Karpas-422 (cell line): Measurements from ENCODE around the gene MOCS1. TPM values are rescaled to one million over a fixed set of nuclear protein-coding genes. Genes with fewer than 3 reads are reported as not detected.

Experiments
- DNase-seq: peaks from one replicate; pipeline ENCODE4 v3.0.0-alpha.2; 2015
- H2AFZ ChIP-seq: fragments of 200-600 bp; sonication (generic); 2 replicates; pipeline ENCODE4 v1.6.1; 2014; ENCODE audit warnings: antibody characterized with exemption, low read length, mixed read lengths
- H3K27ac ChIP-seq: fragments of 200-600 bp; sonication (generic); 2 replicates; pipeline ENCODE4 v1.5.1; 2014; ENCODE audit warnings: mild to moderate bottlenecking, low read length, moderate library complexity
- H3K27me3 ChIP-seq: fragments of 200-600 bp; sonication (generic); 2 replicates; pipeline ENCODE4 v1.6.1; 2014; ENCODE audit warnings: low read length, mixed read lengths
- H3K36me3 ChIP-seq: fragments of 200-600 bp; sonication (generic); 2 replicates; pipeline ENCODE4 v1.6.1; 2014; ENCODE audit warnings: low read length, mixed read lengths; ENCODE audit not compliant: insufficient read depth
- H3K4me1 ChIP-seq: fragments of 200-600 bp; sonication (generic); 2 replicates; pipeline ENCODE4 v1.6.1; 2014; ENCODE audit warnings: mild to moderate bottlenecking, low read length, mixed read lengths
- H3K4me2 ChIP-seq: fragments of 200-600 bp; sonication (generic); 2 replicates; pipeline ENCODE4 v1.6.1; 2014; ENCODE audit warnings: low read length, low read depth, mild to moderate bottlenecking; ENCODE audit not compliant: poor library complexity, severe bottlenecking
- H3K4me3 ChIP-seq: fragments of 200-600 bp; sonication (generic); 2 replicates; pipeline ENCODE4 v1.5.1; 2014; ENCODE audit warnings: mild to moderate bottlenecking, antibody characterized with exemption, low read length, mixed read lengths
- H3K79me2 ChIP-seq: fragments of 200-600 bp; sonication (generic); 2 replicates; pipeline ENCODE4 v1.6.1; 2014; ENCODE audit warnings: mild to moderate bottlenecking, low read length, mixed read lengths
- H3K9ac ChIP-seq: fragments of 200-600 bp; sonication (generic); 2 replicates; pipeline ENCODE4 v1.6.0; 2014; ENCODE audit warnings: low read length
- H3K9me2 ChIP-seq: fragments of 200-600 bp; sonication (generic), shearing (Covaris generic); replicated peaks from 2 replicates; pipeline ENCODE4 v1.6.0; 2014; ENCODE audit warnings: mild to moderate bottlenecking, low read length, moderate library complexity; ENCODE audit not compliant: insufficient read depth
- H3K9me3 ChIP-seq: fragments of 300-700, 200-600 bp; sonication (generic); 2 replicates; pipeline ENCODE4 v1.6.1; 2014; ENCODE audit warnings: low read length, mixed read lengths
- H4K20me1 ChIP-seq: fragments of 200-600 bp; sonication (generic); 2 replicates; pipeline ENCODE4 v1.6.1; 2014; ENCODE audit warnings: mild to moderate bottlenecking, antibody characterized with exemption, low read length, low read depth; ENCODE audit not compliant: insufficient read depth
- total RNA-seq: library from RNA; depleted of rRNA; stranded (reverse); fragments of >200 nt; shearing (Covaris generic); gene quantifications from 2 replicates; pipeline ENCODE4 v1.2.3, GENCODE V29; 2014; ENCODE audit warnings: low replicate concordance

Gene MOCS1
- total RNA-seq, 1 experiment from 2014 or later, result not detected

GRCh38 chr6:39917329-39917728 lies 16.9 kb downstream of the MOCS1 start:
- H3K9ac ChIP-seq, result no peak overlapping the region
- no peaks in the 10 kb centered on the region for H3K79me2 ChIP-seq
- no peaks in the 10 kb centered on the region for H3K4me1 ChIP-seq
- no peaks in the 10 kb centered on the region for H3K9me3 ChIP-seq
- no peak for DNase-seq
- no peak overlapping the region for H3K27ac ChIP-seq
- H2AFZ ChIP-seq, result no peak overlapping the region
- no peak overlapping the region for H3K4me3 ChIP-seq
- H3K9me2 ChIP-seq, result no peaks in the 10 kb centered on the region
- no peaks in the 10 kb centered on the region for H4K20me1 ChIP-seq
- H3K27me3 ChIP-seq, result no peaks in the 10 kb centered on the region
- H3K4me2 ChIP-seq, result no peak overlapping the region
- H3K36me3 ChIP-seq, result no peaks in the 10 kb centered on the region

GRCh38 chr6:39915866-39916265 lies 18.4 kb downstream of the MOCS1 start:
- Histone ChIP-seq H3K79me2 (no peaks in the 10 kb centered on the region), H3K4me3 (no peak overlapping the region), H3K4me1 (no peaks in the 10 kb centered on the region), H4K20me1 (no peaks in the 10 kb centered on the region), H3K9ac (no peak overlapping the region), H3K4me2 (no peak overlapping the region), H2AFZ (no peak overlapping the region), H3K27me3 (no peaks in the 10 kb centered on the region), H3K36me3 (no peaks in the 10 kb centered on the region), H3K9me2 (no peaks in the 10 kb centered on the region), H3K27ac (no peak overlapping the region), H3K9me3 (no peaks in the 10 kb centered on the region)
- no peak for DNase-seq

GRCh38 chr6:39914239-39914638 lies 20.0 kb downstream of the MOCS1 start:
- no peak overlapping the region for H3K27ac ChIP-seq
- no peak overlapping the region for H3K4me3 ChIP-seq
- no peaks in the 10 kb centered on the region for H4K20me1 ChIP-seq
- no peak overlapping the region for H2AFZ ChIP-seq
- H3K36me3 ChIP-seq, result no peaks in the 10 kb centered on the region
- H3K9ac ChIP-seq, result no peak overlapping the region
- H3K9me2 ChIP-seq, result no peaks in the 10 kb centered on the region
- DNase-seq, result no peak
- H3K9me3 ChIP-seq, result no peaks in the 10 kb centered on the region
- no peak overlapping the region for H3K4me2 ChIP-seq
- no peaks in the 10 kb centered on the region for H3K4me1 ChIP-seq
- no peaks in the 10 kb centered on the region for H3K79me2 ChIP-seq
- H3K27me3 ChIP-seq, result no peaks in the 10 kb centered on the region

- Histone ChIP-seq H3K79me2 (no peaks in the 10 kb centered on the region), H3K27me3 (no peaks in the 10 kb centered on the region), H3K4me1 (no peaks in the 10 kb centered on the region), H3K27ac (no peak overlapping the region), H3K36me3 (no peaks in the 10 kb centered on the region), H4K20me1 (no peaks in the 10 kb centered on the region), H2AFZ (no peak overlapping the region), H3K4me2 (no peak overlapping the region), H3K9me2 (no peaks in the 10 kb centered on the region), H3K9me3 (no peaks in the 10 kb centered on the region), H3K9ac (no peak overlapping the region), H3K4me3 (no peak overlapping the region)
- DNase-seq, result no peak
Measured at GRCh38 chr6:39913391-39913916, 20.8 kb downstream of the MOCS1 start.

DNA sequence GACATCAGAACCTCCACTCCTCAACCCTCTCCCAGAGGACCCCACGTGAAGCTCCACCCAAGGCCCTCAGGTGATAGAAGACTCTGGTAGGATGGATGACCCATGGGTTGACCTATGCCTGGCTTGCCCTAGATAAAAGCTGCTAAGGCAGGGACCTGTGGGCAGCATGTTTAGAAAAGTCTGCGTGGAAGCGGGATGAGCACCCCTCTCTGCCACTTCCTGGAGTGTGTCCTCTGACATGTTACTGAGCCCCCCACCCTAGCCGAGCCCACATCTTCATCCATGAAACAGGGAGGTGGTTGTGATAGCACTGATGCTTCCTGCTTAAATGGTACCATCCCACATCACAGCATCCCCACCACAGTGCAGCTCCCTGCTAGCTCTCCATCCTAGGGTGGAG lies 21.8 kb downstream of the MOCS1 start:
- Histone ChIP-seq H3K9me2 (no peaks in the 10 kb centered on the region), H4K20me1 (no peaks in the 10 kb centered on the region), H3K36me3 (no peaks in the 10 kb centered on the region), H3K4me3 (no peak overlapping the region), H3K79me2 (no peaks in the 10 kb centered on the region), H2AFZ (no peak overlapping the region), H3K9me3 (no peaks in the 10 kb centered on the region), H3K27me3 (no peaks in the 10 kb centered on the region), H3K9ac (no peak overlapping the region), H3K4me2 (no peak overlapping the region), H3K4me1 (no peaks in the 10 kb centered on the region), H3K27ac (no peak overlapping the region)
- DNase-seq, result no peak

- Histone ChIP-seq H3K9ac (no peak overlapping the region), H2AFZ (no peak overlapping the region), H3K9me3 (no peaks in the 10 kb centered on the region), H3K4me1 (no peaks in the 10 kb centered on the region), H3K4me3 (no peak overlapping the region), H3K36me3 (no peaks in the 10 kb centered on the region), H3K79me2 (no peaks in the 10 kb centered on the region), H3K4me2 (no peak overlapping the region), H3K27ac (no peak overlapping the region), H3K27me3 (no peaks in the 10 kb centered on the region), H3K9me2 (no peaks in the 10 kb centered on the region), H4K20me1 (no peaks in the 10 kb centered on the region)
- no peak for DNase-seq
Measured at GRCh38 chr6:39911513-39912125, 22.6 kb downstream of the MOCS1 start.

DNA sequence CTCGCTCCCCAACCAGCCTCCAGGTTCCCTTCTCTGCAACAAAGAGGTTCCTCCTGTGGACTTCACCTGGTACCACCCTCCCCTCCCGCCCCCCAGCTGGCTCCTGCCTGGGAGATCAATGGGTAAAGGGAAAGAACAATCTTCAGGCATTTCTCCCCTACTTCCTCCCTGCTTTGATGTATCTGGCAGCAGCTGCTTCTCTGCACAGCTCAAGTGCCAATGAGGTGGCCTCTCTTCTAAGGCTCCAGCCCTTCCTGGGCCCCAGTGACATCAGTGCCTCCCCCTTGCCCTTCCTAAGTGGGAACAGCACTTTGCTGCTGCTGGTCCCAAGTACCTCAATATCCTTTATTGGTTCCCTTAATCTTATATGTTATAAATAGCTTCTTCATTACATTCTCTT lies 23.5 kb downstream of the MOCS1 start:
- Histone ChIP-seq H3K9ac (no peak overlapping the region), H3K79me2 (no peaks in the 10 kb centered on the region), H3K27ac (no peak overlapping the region), H3K4me2 (no peak overlapping the region), H4K20me1 (no peaks in the 10 kb centered on the region), H3K9me2 (no peaks in the 10 kb centered on the region), H3K27me3 (no peaks in the 10 kb centered on the region), H2AFZ (no peak overlapping the region), H3K4me3 (no peak overlapping the region), H3K9me3 (no peaks in the 10 kb centered on the region), H3K36me3 (no peaks in the 10 kb centered on the region), H3K4me1 (no peaks in the 10 kb centered on the region)
- no peak for DNase-seq

DNA sequence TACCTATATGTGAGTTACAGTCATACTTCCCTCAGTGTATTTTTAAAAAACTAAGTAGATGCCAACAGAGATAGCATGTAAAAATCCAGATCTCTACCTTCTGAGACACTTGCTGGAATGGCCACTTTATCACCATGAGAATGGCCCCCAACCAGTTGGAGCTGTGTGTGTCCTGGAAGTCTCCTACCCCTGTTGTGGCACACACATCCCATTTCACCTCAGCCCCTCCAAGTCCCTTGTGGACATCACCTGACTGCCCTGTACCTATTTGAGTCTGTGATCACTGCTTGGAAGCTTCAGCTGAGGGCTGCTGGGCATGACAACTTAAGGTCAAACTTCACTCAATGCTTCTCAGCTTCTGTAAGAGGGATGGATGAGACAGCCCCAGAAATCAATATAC lies 24.1 kb downstream of the MOCS1 start:
- Histone ChIP-seq H3K36me3 (no peaks in the 10 kb centered on the region), H3K9me2 (no peaks in the 10 kb centered on the region), H4K20me1 (no peaks in the 10 kb centered on the region), H3K4me3 (no peak overlapping the region), H3K4me2 (no peak overlapping the region), H3K4me1 (no peaks in the 10 kb centered on the region), H3K27ac (no peak overlapping the region), H3K9ac (no peak overlapping the region), H3K9me3 (no peaks in the 10 kb centered on the region), H3K79me2 (no peaks in the 10 kb centered on the region), H2AFZ (no peak overlapping the region), H3K27me3 (no peaks in the 10 kb centered on the region)
- DNase-seq, result no peak
